AG04450 (cell line): Measurements from ENCODE around the gene HNRNPM. TPM values are rescaled to one million over a fixed set of nuclear protein-coding genes. Genes with fewer than 3 reads are reported as not detected.

Experiments
- CTCF ChIA-PET: fragments of 300-600, 350-600 bp; formaldehyde crosslinking; extraction: SDS; loops from one replicate; lab custom pipeline; 2022; ENCODE audit warnings: antibody characterized with exemption, inconsistent platforms; lab: Charles Lee
- POLR2A ChIA-PET: fragments of 350-600 bp; formaldehyde crosslinking; extraction: SDS; loops from one replicate; lab custom pipeline; 2021; ENCODE audit warnings: antibody characterized with exemption, inconsistent platforms; lab: Yijun Ruan, JAX
- DNase-seq: peaks from one replicate; pipeline ENCODE4 v3.0.0-alpha.2; 2011; ENCODE audit warnings: low read depth, low spot score
- H3K27ac ChIP-seq: one replicate; pipeline ENCODE4 v1.5.1; 2012; ENCODE audit warnings: low read depth, low read length, control low read depth
- H3K27me3 ChIP-seq: one replicate; pipeline ENCODE4 v1.6.0; 2012; ENCODE audit warnings: low read length; ENCODE audit not compliant: control insufficient read depth, insufficient read depth
- H3K4me3 ChIP-seq: 2 replicates; pipeline ENCODE4 v1.5.1; 2011; ENCODE audit warnings: mild to moderate bottlenecking, low read depth, low read length, control low read depth
- H3K9me3 ChIP-seq: 2 replicates; pipeline ENCODE4 v1.5.1; 2012; ENCODE audit warnings: low read length; ENCODE audit not compliant: control insufficient read depth, insufficient read depth
- polyA plus RNA-seq: library from polyadenylated mRNA; depleted of rRNA; stranded (reverse); fragments of >200 nt; gene quantifications from 2 replicates; pipeline ENCODE4 v1.2.3, GENCODE V29; 2011
- TF ChIP-seq, protein P1 (sequence below): IDR thresholded peaks from 2 replicates; pipeline ENCODE4 v1.5.1; 2011; ENCODE audit warnings: low read depth, low read length, control low read depth, inconsistent platforms

Gene HNRNPM
- polyA plus RNA-seq, 1 experiment = 122 TPM

DNA sequence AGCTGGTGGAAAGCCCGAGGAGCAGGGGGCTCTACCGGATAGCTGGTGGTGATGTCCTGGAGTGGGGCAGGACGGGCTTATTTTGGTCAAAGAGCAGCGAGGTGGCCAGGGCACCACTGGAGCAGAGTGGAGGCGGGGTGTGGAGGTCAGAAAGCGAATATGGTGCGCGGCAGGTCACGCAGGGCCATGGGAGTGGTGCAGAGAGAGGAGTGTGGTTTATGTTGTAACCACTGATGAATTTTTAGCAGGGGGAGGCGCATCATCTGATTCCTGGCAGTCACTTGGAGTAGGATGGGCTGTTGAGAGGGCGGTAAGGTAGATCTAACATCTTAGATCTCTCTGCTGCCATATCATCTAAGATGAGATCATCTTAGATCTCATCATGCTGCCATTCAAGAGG is 70.5 kb downstream of the HNRNPM start:
- no peak overlapping the region for H3K4me3 ChIP-seq
- TF ChIP-seq, protein P1, sequence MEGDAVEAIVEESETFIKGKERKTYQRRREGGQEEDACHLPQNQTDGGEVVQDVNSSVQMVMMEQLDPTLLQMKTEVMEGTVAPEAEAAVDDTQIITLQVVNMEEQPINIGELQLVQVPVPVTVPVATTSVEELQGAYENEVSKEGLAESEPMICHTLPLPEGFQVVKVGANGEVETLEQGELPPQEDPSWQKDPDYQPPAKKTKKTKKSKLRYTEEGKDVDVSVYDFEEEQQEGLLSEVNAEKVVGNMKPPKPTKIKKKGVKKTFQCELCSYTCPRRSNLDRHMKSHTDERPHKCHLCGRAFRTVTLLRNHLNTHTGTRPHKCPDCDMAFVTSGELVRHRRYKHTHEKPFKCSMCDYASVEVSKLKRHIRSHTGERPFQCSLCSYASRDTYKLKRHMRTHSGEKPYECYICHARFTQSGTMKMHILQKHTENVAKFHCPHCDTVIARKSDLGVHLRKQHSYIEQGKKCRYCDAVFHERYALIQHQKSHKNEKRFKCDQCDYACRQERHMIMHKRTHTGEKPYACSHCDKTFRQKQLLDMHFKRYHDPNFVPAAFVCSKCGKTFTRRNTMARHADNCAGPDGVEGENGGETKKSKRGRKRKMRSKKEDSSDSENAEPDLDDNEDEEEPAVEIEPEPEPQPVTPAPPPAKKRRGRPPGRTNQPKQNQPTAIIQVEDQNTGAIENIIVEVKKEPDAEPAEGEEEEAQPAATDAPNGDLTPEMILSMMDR = no peak
- DNase-seq = no peak
- ChIA-PET POLR2A (interaction anchor here (0.5 kb wide), 1 partner anchor 123 kb away, joined by 3 read pairs; no protein-coding TSS in a partner anchor), CTCF (no interaction called here)
- H3K9me3 ChIP-seq = peaks cover 4% of the 10 kb centered on the region; the same call in 1 of the 2 replicates
- H3K27me3 ChIP-seq = peaks cover 3% of the 10 kb centered on the region
- H3K27ac ChIP-seq = no peak overlapping the region

DNA sequence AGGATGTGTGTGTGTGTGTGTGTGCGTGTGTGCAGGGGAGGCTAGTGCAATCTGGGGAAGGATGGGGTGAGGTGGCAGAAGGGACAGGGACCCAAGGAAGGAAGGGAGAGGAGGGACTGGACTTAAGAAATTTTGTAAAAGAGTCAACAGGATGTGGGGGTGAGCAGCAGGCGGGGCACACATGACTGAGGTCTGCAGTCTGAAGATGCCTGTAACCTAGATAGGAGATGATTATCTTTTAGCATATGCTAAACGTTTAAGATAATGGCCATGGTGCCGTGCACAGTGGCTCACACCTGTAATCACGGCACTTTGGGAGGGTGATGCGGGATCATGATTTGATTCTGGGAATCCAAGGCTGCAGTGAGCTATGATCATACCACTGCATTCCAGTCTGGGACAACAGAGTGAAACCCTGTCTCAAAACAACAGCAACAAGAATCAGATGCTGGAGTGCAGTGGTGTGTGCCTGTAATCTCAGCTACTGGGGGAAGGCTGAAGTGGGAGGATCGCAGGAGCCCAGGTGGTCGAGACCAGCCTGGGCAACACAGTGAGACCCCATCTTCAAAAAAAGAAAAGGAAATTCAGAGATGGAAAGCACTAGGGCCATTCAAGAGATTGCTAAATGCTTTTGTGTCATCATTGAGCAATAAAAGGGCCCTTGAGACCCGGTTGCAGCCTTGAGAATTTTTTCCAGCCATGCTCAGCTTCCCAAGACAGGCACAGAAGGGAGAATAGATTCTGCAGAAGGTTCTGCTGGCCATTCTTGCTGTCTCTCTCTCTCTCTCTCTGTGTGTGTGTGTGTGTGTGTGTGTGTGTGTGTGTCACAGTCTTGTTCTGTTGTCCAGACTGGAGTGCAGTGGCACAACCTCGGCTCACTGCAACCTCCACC is 73.0 kb downstream of the HNRNPM start:
- H3K27me3 ChIP-seq = peaks cover 3% of the 10 kb centered on the region
- no peak overlapping the region for H3K27ac ChIP-seq
- ChIA-PET CTCF (interaction anchor here (1.8 kb wide), 1 partner anchor 63 kb away, joined by 6 read pairs; no protein-coding TSS in a partner anchor), POLR2A (interaction anchor here (0.7 kb wide), 1 partner anchor 11 kb away, joined by 3 read pairs; no protein-coding TSS in a partner anchor)
- H3K9me3 ChIP-seq = no peaks in the 10 kb centered on the region
- TF ChIP-seq, protein P1 = no peak
- DNase-seq = no peak
- H3K4me3 ChIP-seq = no peak overlapping the region

DNA sequence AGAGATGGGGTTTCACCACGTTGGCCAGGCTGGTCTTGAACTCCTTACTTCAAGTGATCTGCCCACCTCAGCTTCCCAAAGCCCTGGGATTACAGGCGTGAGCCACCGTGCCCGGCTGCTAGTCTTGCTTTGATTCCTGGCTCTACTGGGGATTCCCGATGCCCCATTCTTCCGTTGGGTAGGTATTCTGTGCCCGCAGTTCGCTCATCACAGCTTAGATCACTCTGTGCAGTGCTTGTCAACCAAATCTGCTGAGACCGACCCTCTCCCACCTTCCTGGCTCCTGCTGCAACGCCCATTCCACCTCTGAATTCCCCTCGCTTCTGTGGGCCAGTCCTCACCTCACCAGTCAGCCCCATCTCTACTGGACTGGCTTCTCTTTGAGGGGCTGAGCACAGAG is 73.8 kb downstream of the HNRNPM start:
- Histone ChIP-seq H3K9me3 (no peaks in the 10 kb centered on the region), H3K27ac (no peak overlapping the region), H3K4me3 (no peak overlapping the region), H3K27me3 (peaks cover 3% of the 10 kb centered on the region)
- no peak for DNase-seq
- POLR2A ChIA-PET = no interaction called here
- CTCF ChIA-PET = interaction anchor here (0.9 kb wide), 1 partner anchor 63 kb away, joined by 3 read pairs; no protein-coding TSS in a partner anchor
- TF ChIP-seq, protein P1 = no peak

DNA sequence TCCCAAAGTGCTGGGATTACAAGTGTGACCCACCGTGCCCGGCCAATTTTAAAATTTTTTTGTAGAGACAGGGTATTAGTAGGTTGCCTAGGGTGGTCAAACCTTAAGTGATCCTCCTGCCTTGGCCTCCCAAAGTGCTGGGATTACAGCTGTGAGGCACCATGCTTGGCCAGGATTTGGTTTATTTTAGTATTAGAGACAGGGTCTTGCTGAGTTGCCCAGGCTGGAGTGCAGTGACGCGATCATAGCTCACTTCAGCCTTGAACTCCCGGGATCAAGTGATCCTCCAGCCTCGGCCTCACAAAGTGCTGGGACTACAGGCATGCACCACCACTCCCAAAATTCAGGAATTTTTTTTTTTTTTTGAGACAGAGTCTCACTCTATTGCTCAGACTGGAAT is 74.6 kb downstream of the HNRNPM start:
- Histone ChIP-seq H3K27ac (no peak overlapping the region), H3K27me3 (peaks cover 3% of the 10 kb centered on the region), H3K4me3 (no peak overlapping the region), H3K9me3 (no peaks in the 10 kb centered on the region)
- CTCF ChIA-PET = interaction anchor here (0.9 kb wide), 1 partner anchor 62 kb away, joined by 3 read pairs; no protein-coding TSS in a partner anchor
- TF ChIP-seq, protein P1 = no peak
- DNase-seq = no peak
- POLR2A ChIA-PET = interaction anchor here (0.7 kb wide), 1 partner anchor 60 kb away, joined by 3 read pairs; no protein-coding TSS in a partner anchor

DNA sequence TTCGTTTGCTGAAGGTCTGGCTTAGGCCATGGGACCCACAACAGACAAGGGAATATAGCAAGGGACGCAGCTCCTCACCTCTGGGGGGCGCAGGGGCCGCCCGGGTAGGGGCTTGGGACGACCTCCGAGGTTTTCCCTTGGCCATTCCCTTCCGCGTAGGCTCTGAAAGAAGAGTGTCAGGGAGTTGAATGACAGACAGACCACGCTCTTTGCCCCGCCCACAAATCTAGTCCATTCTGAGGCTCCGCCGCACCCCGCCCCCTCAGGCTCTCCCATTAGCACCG is 80.6 kb downstream of the HNRNPM start:
- CTCF ChIA-PET = interaction anchor here (0.6 to 2.8 kb wide), 4 partner anchors 44 to 171 kb away, joined by 5 to 22 read pairs (median 7); no protein-coding TSS in a partner anchor

More for the DNA sequence above, 80.6 kb downstream of the HNRNPM start:
- POLR2A ChIA-PET = interaction anchor here (1.0 to 1.7 kb wide), 3 partner anchors 12 to 53 kb away, joined by 4 to 8 read pairs (median 5); partner anchors contain the start of gene ZNF414
- peaks cover 4% of the 10 kb centered on the region; the same call in 1 of the 2 replicates for H3K9me3 ChIP-seq
- peak overlapping the region; percentile 65 for H3K4me3 ChIP-seq
- no peak for DNase-seq
- TF ChIP-seq, protein P1 = peak; percentile 43
- H3K27me3 ChIP-seq = no peaks in the 10 kb centered on the region
- peak overlapping the region; percentile 40 for H3K27ac ChIP-seq
